Panc1 (cell line): Measurements from ENCODE around the gene SLC27A4. TPM values are rescaled to one million over a fixed set of nuclear protein-coding genes. Genes with fewer than 3 reads are reported as not detected.

Experiments
- ATAC-seq: fragments of 200-7000 bp; cut with Tn5 transposase; 2 replicates; pipeline ENCODE4 v1.9.1; 2020; ENCODE audit warnings: mild to moderate bottlenecking, moderate library complexity
- BruUV-seq: library from RNA; stranded (reverse); fragments of 400-500 nt; replicated peaks from 2 replicates; lab custom pipeline; 2021; lab: Mats Ljungman, UMichigan
- CTCF ChIA-PET: fragments of 300-600 bp; sonication (Branson Sonifier 250); formaldehyde crosslinking; loops from one replicate; lab custom pipeline; 2022; ENCODE audit warnings: antibody characterized with exemption; lab: Charles Lee
- POLR2A ChIA-PET: fragments of 300-600 bp; sonication (Branson Sonifier 250); formaldehyde crosslinking; loops from one replicate; lab custom pipeline; 2022; ENCODE audit warnings: antibody characterized with exemption; lab: Charles Lee
- DNase-seq: peaks from one replicate; pipeline ENCODE4 v3.0.0-alpha.2; 2010; ENCODE audit warnings: low read depth, low spot score
- H3K27ac ChIP-seq: 2 replicates; pipeline ENCODE4 v1.5.1; 2011; ENCODE audit warnings: mild to moderate bottlenecking, low read length, inconsistent platforms
- H3K27me3 ChIP-seq: fragments of 200-500 bp; sonication (Bioruptor generic); 2 replicates; pipeline ENCODE4 v1.6.0; 2014; ENCODE audit warnings: low read length, inconsistent platforms; ENCODE audit not compliant: control insufficient read depth, insufficient read depth
- H3K36me3 ChIP-seq: fragments of 200-500 bp; sonication (Bioruptor generic); 2 replicates; pipeline ENCODE4 v1.5.1; 2014; ENCODE audit warnings: inconsistent platforms, mild to moderate bottlenecking, low read length, moderate library complexity; ENCODE audit not compliant: control insufficient read depth, insufficient read depth
- H3K4me1 ChIP-seq: 2 replicates; pipeline ENCODE4 v1.5.1; 2011; ENCODE audit warnings: inconsistent platforms, mild to moderate bottlenecking, low read length, moderate library complexity; ENCODE audit not compliant: control insufficient read depth, insufficient read depth
- H3K4me3 ChIP-seq, 2 experiments: 2 replicates each; pipeline ENCODE4 v1.5.1; 2011 to 2012; ENCODE audit warnings: low read depth in 2 of 2, low read length in 2 of 2, mild to moderate bottlenecking in 2 of 2, inconsistent platforms in 1 of 2, moderate library complexity in 1 of 2
- H3K9me3 ChIP-seq: fragments of 200-500 bp; sonication (Bioruptor generic); 2 replicates; pipeline ENCODE4 v1.5.1; 2014; ENCODE audit warnings: low read depth, mild to moderate bottlenecking, inconsistent platforms, low read length, moderate library complexity; ENCODE audit not compliant: control insufficient read depth, insufficient read depth
- POLR2AphosphoS5 ChIP-seq: IDR thresholded peaks from 2 replicates; pipeline ENCODE4 v1.6.1; 2012; ENCODE audit warnings: mild to moderate bottlenecking, low read depth, low read length, moderate library complexity
- SIN3A ChIP-seq: IDR thresholded peaks from 2 replicates; pipeline ENCODE4 v1.6.1; 2012; ENCODE audit warnings: low read depth, mild to moderate bottlenecking, low read length, moderate library complexity, borderline replicate concordance; ENCODE audit not compliant: insufficient read depth
- TCF7L2 ChIP-seq: IDR thresholded peaks from 2 replicates; pipeline ENCODE4 v1.6.1; 2011; ENCODE audit warnings: mild to moderate bottlenecking, low read depth, low read length, inconsistent platforms
- in situ Hi-C: cut with HindIII; loops from 2 replicates; pipeline ENCODE4 v1.10.0; 2016; ENCODE audit warnings: low sequenced_read_pairs, low pct_unique_long_range_greater_than_20kb
- intact Hi-C: fragments of 100-400 bp; cut with micrococcal nuclease; formaldehyde crosslinking; loops from one replicate; pipeline ENCODE4 v1.10.0; 2022; ENCODE audit not compliant: unreplicated experiment
- total RNA-seq: library from RNA; stranded (reverse); gene quantifications from one replicate; pipeline ENCODE4 v1.2.1, GENCODE V29; 2021; ENCODE audit not compliant: unreplicated experiment
- TF ChIP-seq, protein P1 (sequence below), 2 experiments: IDR thresholded peaks; 2 replicates each; pipeline ENCODE4 v1.6.1; 2011 to 2012; ENCODE audit warnings: low read depth in 2 of 2, control low read depth in 1 of 2, low read length in 1 of 2, mild to moderate bottlenecking in 1 of 2, moderate library complexity in 1 of 2; ENCODE audit not compliant: insufficient read depth in 1 of 2
- TF ChIP-seq, protein P2 (sequence below): fragments of 450-650 bp; IDR thresholded peaks from 2 replicates; pipeline ENCODE4 v1.5.1; 2017; ENCODE audit warnings: mild to moderate bottlenecking

SLC27A4 gene
- total RNA-seq, 1 experiment from 2014 or later, result 20.3 TPM

DNA sequence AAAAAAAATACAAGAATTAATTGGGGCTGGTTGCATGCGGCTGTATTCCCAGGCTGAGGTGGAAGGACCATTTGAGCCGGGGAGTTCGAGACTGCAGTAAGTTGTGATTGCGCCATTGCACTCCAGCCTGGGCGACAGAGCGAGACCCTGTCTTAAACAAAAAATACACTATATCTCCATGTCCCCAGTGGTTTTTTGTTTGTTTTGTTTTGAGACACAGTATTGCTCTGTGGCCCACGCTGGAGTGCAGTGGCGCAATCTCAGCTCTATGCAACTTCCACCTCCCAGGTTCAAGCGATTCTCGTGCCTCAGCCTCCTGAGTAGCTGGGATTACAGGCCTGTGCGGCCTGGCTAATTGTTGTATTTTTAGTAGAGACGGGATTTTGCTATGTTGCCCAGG lies 16.5 kb upstream of the SLC27A4 start:
- Histone ChIP-seq H3K4me3 (peak overlapping the region; percentile 98), H3K27ac (no peak overlapping the region), H3K9me3 (no peaks in the 10 kb centered on the region), H3K4me1 (peaks cover 5% of the 10 kb centered on the region), H3K36me3 (peaks cover 8% of the 10 kb centered on the region; the same call in 1 of the 2 replicates), H3K27me3 (no peaks in the 10 kb centered on the region)
- ChIA-PET CTCF (no interaction called here), POLR2A (no interaction called here)
- no peak for DNase-seq
- TF ChIP-seq, protein P1, sequence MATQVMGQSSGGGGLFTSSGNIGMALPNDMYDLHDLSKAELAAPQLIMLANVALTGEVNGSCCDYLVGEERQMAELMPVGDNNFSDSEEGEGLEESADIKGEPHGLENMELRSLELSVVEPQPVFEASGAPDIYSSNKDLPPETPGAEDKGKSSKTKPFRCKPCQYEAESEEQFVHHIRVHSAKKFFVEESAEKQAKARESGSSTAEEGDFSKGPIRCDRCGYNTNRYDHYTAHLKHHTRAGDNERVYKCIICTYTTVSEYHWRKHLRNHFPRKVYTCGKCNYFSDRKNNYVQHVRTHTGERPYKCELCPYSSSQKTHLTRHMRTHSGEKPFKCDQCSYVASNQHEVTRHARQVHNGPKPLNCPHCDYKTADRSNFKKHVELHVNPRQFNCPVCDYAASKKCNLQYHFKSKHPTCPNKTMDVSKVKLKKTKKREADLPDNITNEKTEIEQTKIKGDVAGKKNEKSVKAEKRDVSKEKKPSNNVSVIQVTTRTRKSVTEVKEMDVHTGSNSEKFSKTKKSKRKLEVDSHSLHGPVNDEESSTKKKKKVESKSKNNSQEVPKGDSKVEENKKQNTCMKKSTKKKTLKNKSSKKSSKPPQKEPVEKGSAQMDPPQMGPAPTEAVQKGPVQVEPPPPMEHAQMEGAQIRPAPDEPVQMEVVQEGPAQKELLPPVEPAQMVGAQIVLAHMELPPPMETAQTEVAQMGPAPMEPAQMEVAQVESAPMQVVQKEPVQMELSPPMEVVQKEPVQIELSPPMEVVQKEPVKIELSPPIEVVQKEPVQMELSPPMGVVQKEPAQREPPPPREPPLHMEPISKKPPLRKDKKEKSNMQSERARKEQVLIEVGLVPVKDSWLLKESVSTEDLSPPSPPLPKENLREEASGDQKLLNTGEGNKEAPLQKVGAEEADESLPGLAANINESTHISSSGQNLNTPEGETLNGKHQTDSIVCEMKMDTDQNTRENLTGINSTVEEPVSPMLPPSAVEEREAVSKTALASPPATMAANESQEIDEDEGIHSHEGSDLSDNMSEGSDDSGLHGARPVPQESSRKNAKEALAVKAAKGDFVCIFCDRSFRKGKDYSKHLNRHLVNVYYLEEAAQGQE (IDR thresholded peaks at IDR 0.05; ENCODE audit: insufficient read depth in 1 of 2, low read depth in 2 of 2, low read length in 1 of 2), result no peak
- in situ Hi-C loops (no loop called here), intact Hi-C loops (no loop called here)
- no peak for ATAC-seq
- BruUV-seq, result no TSS peak

DNA sequence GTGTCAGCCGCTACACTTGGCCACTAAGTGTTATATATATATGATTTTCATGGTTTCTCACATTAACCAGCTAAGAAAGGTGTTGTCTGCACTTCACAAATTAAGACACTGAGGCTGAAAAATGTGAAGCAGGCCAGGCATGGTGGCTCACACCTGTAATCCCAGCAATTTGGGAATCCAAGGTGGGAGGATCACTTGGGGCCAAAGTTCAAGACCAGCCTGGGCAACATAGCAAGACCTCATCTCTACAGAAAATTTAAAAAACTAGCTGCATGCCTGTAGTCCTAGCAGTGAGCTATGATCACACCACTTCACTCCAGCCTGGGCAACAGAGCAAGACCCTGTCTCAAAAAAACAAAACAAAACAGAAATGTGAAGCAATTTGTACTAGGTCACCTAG lies 15.9 kb upstream of the SLC27A4 start:
- ATAC-seq, result no peak
- Histone ChIP-seq H3K27ac (no peak overlapping the region), H3K27me3 (no peaks in the 10 kb centered on the region), H3K36me3 (peaks cover 8% of the 10 kb centered on the region; the same call in 1 of the 2 replicates), H3K9me3 (no peaks in the 10 kb centered on the region), H3K4me1 (peaks cover 5% of the 10 kb centered on the region), H3K4me3 (no peak overlapping the region)
- CTCF ChIA-PET, result interaction anchor here (0.8 kb wide), 1 partner anchor 37 kb away, joined by 3 read pairs; no protein-coding TSS in a partner anchor
- BruUV-seq, result no TSS peak
- POLR2A ChIA-PET, result interaction anchor here (0.5 kb wide), 1 partner anchor 96 kb away, joined by 5 read pairs; the partner anchor contains the start of gene CERCAM
- in situ Hi-C loops, result no loop called here
- no peak for TF ChIP-seq SIN3A
- no peak for DNase-seq
- intact Hi-C loops, result no loop called here

DNA sequence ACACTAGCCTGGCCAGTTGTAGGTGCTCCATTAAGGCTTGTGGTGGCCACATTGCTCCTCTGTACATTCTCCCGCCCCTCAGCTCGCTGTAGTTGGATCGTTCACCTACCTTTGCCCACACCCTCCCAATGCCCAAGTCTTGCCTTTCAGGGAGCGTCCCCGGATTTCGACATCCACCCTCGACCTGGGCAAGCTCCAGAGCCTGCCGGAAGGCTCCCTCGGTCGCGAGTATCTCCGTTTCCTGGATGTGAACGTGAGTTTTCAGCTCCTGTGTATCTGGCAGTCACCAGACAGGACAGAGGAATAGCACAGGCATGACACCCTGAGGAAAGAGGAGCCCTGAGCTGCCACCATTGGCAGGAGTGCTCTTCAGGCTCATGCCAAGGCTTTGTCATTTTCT lies 14.7 kb upstream of the SLC27A4 start:
- CTCF ChIA-PET, result no interaction called here
- in situ Hi-C loops, result no loop called here
- Histone ChIP-seq H3K4me1 (peaks cover 5% of the 10 kb centered on the region), H3K9me3 (no peaks in the 10 kb centered on the region), H3K4me3 (no peak overlapping the region), H3K27me3 (no peaks in the 10 kb centered on the region), H3K36me3 (peaks cover 8% of the 10 kb centered on the region; the same call in 1 of the 2 replicates), H3K27ac (no peak overlapping the region)
- ATAC-seq (no peak), DNase-seq (no peak)
- no peak for TF ChIP-seq POLR2AphosphoS5
- no peak for TF ChIP-seq SIN3A
- TF ChIP-seq TCF7L2, result no peak
- TF ChIP-seq, protein P2, sequence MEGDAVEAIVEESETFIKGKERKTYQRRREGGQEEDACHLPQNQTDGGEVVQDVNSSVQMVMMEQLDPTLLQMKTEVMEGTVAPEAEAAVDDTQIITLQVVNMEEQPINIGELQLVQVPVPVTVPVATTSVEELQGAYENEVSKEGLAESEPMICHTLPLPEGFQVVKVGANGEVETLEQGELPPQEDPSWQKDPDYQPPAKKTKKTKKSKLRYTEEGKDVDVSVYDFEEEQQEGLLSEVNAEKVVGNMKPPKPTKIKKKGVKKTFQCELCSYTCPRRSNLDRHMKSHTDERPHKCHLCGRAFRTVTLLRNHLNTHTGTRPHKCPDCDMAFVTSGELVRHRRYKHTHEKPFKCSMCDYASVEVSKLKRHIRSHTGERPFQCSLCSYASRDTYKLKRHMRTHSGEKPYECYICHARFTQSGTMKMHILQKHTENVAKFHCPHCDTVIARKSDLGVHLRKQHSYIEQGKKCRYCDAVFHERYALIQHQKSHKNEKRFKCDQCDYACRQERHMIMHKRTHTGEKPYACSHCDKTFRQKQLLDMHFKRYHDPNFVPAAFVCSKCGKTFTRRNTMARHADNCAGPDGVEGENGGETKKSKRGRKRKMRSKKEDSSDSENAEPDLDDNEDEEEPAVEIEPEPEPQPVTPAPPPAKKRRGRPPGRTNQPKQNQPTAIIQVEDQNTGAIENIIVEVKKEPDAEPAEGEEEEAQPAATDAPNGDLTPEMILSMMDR, result no peak
- TF ChIP-seq, protein P1 (IDR thresholded peaks at IDR 0.05; ENCODE audit: insufficient read depth in 1 of 2, low read depth in 2 of 2, low read length in 1 of 2), result no peak
- intact Hi-C loops, result no loop called here
- POLR2A ChIA-PET, result no interaction called here
- BruUV-seq, result no TSS peak
